Right ventricle myocardium superior (tissue), 1 donor: ENCODE data around the gene LGALS7B. TPM values are rescaled to one million over a fixed set of nuclear protein-coding genes. Genes with fewer than 3 reads are reported as not detected.
A peak's percentile ranks its signal among the peaks of the same experiment; 100 is the strongest.

Experiments used
- ATAC-seq: fragments of 200-7000 bp; cut with Tn5 transposase; one replicate; pipeline ENCODE4 v1.9.1; 2020; ENCODE audit warnings: mild to moderate bottlenecking; ENCODE audit not compliant: poor library complexity
- DNase-seq: peaks from one replicate; pipeline ENCODE4 v3.0.0-alpha.2; 2020
- intact Hi-C: fragments of 100-400 bp; cut with DNase I; formaldehyde crosslinking; loops from one replicate; pipeline ENCODE4 v1.11.2; 2022
- total RNA-seq: library from RNA; stranded (reverse); fragmentation: NEBNext Ultra II Directional; extraction: Animal tissue kit (Norgen Biotek cat#: 25700); gene quantifications from one replicate; pipeline ENCODE4 v1.2.1, GENCODE V29; 2021
- donor health status: DM: no; HTN: yes; CAD: no; lungs with severe emphysema.

LGALS7B gene
- total RNA-seq, 1 donor from 2014 or later = not detected

GRCh38 chr19:38836983-38837626 lies 48.1 kb downstream of the LGALS7B start:
- intact Hi-C loops = no loop called here
- ATAC-seq = no peak
- DNase-seq = no peak

GRCh38 chr19:38837656-38838121 lies 48.7 kb downstream of the LGALS7B start:
- no peak for DNase-seq
- no peak for ATAC-seq
- intact Hi-C loops = no loop called here

GRCh38 chr19:38838208-38838985 lies 49.4 kb downstream of the LGALS7B start:
- intact Hi-C loops = no loop called here
- ATAC-seq = no peak
- DNase-seq = peak; percentile 26

- intact Hi-C loops = no loop called here
- DNase-seq = peak; percentile 15
Measured at GRCh38 chr19:38838986-38839761, 50.2 kb downstream of the LGALS7B start.

DNA sequence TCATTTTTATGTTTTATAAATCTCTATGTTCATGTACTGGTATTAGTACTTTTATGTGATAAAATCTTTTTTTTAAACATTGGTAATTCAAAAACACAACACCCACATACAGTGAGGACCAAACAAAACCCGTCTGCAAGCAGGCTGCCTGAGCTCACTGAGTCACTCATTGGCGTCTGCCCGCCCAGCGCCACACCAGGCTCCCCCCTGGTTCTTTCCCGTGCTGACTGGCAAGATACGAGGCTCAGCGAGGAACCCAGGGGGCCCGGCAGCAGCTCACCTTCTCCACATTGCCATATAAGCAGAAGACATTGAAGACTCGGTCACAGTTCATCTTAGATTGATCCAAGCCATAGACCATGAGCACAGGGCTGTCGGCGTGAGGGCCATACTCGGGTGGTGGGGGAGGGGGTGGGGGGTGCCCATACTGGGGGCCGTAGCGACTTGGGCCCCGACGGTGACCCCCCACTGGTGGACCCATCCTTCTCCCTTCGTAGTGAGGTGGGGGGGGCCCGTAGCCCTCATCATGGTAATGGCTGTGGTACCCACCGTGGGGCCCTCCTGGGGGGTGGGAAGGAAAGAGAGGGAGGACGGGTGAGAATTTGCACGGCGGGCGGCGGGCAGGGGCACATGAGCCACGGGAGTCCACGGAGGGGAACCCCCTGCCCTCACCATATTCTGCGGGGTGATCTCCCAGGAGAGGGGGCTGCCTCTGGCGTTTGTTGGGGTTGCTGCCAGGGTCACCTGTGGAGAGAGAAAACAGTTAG lies 51.0 kb downstream of the LGALS7B start:
- no peak for ATAC-seq
- peak; percentile 41 for DNase-seq
- intact Hi-C loops = loop anchor here (10.0 kb wide), 1 partner anchor 205 kb away; no protein-coding TSS in a partner anchor

More at GRCh38 chr19:38838986-38839761, 50.2 kb downstream of the LGALS7B start:
- no peak for ATAC-seq

DNA sequence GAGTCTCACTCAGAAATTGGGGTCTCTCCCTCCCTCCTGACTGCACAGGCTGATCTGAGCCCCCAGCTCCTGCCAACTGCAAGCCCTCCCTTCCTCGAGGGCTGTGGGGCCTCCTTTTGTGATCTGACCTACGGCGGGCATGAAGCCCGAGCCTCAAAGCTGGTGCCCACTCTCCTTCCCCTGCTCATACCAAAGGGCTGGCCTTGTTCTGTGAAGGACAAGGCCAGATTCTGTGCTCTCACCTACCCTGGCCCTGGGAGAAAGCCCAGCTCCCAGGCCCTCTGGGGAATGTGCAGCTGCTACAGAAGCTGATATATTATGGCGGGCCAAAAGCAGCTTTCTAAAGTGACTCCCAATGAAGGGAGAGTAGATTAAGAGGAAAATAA lies 51.6 kb downstream of the LGALS7B start:
- ATAC-seq (no peak), DNase-seq (peak; percentile 30)
- intact Hi-C loops = loop anchor here (10.0 kb wide), 1 partner anchor 206 kb away; no protein-coding TSS in a partner anchor

Other genes with a start within 250 kb of the LGALS7B start
- 1.3 TPM for gene MAP4K1, start 171.2 kb upstream of the LGALS7B start, total RNA-seq
- 644 TPM for gene EIF3K, start 170.0 kb upstream of the LGALS7B start, total RNA-seq
- gene ACTN4, start 141.6 kb upstream of the LGALS7B start, total RNA-seq = 125 TPM
- not detected for gene CAPN12, start 44.7 kb upstream of the LGALS7B start, total RNA-seq
- not detected for gene LGALS7, start 15.7 kb upstream of the LGALS7B start, total RNA-seq
- 0.86 TPM for gene LGALS4, start 23.7 kb downstream of the LGALS7B start, total RNA-seq
- gene ECH1, start 42.6 kb downstream of the LGALS7B start, total RNA-seq = 1,260 TPM
- gene HNRNPL, start 60.8 kb downstream of the LGALS7B start, total RNA-seq = 158 TPM
- 6.3 TPM for gene RINL, start 89.1 kb downstream of the LGALS7B start, total RNA-seq
- gene SIRT2, start 110.4 kb downstream of the LGALS7B start, total RNA-seq = 96.2 TPM
- 14.5 TPM for gene NFKBIB, start 110.8 kb downstream of the LGALS7B start, total RNA-seq
- gene CCER2, start 123.0 kb downstream of the LGALS7B start, total RNA-seq = not detected
- 14.5 TPM for gene SARS2, start 141.6 kb downstream of the LGALS7B start, total RNA-seq
- gene MRPS12, start 141.7 kb downstream of the LGALS7B start, total RNA-seq = 74.3 TPM
- 1.7 TPM for gene FBXO17, start 186.5 kb downstream of the LGALS7B start, total RNA-seq
- 13.0 TPM for gene FBXO27, start 243.3 kb downstream of the LGALS7B start, total RNA-seq